ENCODE measurements around the gene COQ8A.

- TF ChIP-seq CTCF (IDR thresholded peaks at IDR 0.05) (no peak), IRF3 (IDR thresholded peaks at IDR 0.05; ENCODE audit: low read depth, low read length) (no peak)
Observed at GRCh38 chr1:226960256-226960655, 20.2 kb downstream of the COQ8A start.
